ENCODE measurements around the gene DNAH17.

GRCh38 chr17:78620099-78620498 is 42.9 kb upstream of the DNAH17 start:
- TF ChIP-seq CTCF (IDR thresholded peaks at IDR 0.05 in 2 of 3, conservative IDR thresholded peaks at IDR 0.05 in 1 of 3; ENCODE audit: borderline replicate concordance in 1 of 3, insufficient read depth in 1 of 3, low read depth in 2 of 3, low read length in 2 of 3) (no peak), POLR2AphosphoS5 (IDR thresholded peaks at IDR 0.05; ENCODE audit: low read depth, low read length) (no peak), POLR2A (IDR thresholded peaks at IDR 0.05; ENCODE audit: borderline replicate concordance, extremely low read depth, insufficient read depth, insufficient read length) (no peak), FOSL1 (IDR thresholded peaks at IDR 0.05; ENCODE audit: low read depth) (no peak), RAD21 (IDR thresholded peaks at IDR 0.05; ENCODE audit: low read depth) (no peak), CBX3 (IDR thresholded peaks at IDR 0.05; ENCODE audit: low read depth) (no peak), SIN3A (IDR thresholded peaks at IDR 0.05; ENCODE audit: low read depth) (no peak), JUND (IDR thresholded peaks at IDR 0.05) (no peak), ZFX (IDR thresholded peaks at IDR 0.05) (no peak), MAX (IDR thresholded peaks at IDR 0.05) (no peak), EZH2phosphoT487 (IDR thresholded peaks at IDR 0.05; ENCODE audit: borderline replicate concordance) (no peak), SP1 (IDR thresholded peaks at IDR 0.05; ENCODE audit: low read depth) (no peak), REST (IDR thresholded peaks at IDR 0.05; ENCODE audit: low read depth) (no peak)

All from HCT116 (cell line).